ENCODE measurements around the gene PTOV1. TPM values are rescaled to one million over a fixed set of nuclear protein-coding genes. Genes with fewer than 3 reads are reported as not detected.

PTOV1 gene
- total RNA-seq, 4 donors from 2014 or later, result 88.3 to 148 (median 98.9) TPM

DNA sequence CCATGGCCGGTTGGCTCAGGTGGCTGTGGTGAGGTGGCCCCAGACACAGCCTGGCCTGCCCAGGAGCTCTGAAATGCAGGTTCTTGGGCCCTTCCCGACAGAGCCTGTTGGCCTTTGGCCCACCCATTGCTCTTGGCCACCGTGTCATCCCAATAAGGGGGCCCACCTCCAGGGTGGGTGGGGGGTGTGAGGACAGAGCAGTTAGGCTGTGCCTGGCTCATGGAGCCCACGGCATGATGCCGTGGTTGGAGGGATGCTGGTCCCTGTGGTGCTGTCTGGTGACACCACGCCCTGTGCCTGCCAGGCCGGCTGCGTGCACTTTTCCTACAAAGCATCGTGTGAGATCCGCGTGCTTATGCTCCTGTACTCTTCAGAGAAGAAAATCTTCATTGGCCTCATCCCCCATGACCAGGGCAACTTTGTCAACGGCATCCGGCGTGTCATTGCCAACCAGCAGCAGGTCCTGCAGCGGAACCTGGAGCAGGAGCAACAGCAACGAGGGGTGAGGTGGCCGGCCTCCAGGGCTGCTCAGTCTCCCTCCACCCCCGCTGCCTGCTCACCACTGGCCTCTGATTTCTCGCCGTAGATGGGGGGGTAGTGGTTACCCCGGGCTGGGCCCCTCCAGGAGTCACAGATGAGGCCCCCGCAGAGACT lies 8.8 kb downstream of the PTOV1 start:
- no peaks in the 10 kb centered on the region for H3K9me3 ChIP-seq
- TF ChIP-seq POLR2A (IDR thresholded peaks at IDR 0.05), result no peak
- TF ChIP-seq, protein P1, sequence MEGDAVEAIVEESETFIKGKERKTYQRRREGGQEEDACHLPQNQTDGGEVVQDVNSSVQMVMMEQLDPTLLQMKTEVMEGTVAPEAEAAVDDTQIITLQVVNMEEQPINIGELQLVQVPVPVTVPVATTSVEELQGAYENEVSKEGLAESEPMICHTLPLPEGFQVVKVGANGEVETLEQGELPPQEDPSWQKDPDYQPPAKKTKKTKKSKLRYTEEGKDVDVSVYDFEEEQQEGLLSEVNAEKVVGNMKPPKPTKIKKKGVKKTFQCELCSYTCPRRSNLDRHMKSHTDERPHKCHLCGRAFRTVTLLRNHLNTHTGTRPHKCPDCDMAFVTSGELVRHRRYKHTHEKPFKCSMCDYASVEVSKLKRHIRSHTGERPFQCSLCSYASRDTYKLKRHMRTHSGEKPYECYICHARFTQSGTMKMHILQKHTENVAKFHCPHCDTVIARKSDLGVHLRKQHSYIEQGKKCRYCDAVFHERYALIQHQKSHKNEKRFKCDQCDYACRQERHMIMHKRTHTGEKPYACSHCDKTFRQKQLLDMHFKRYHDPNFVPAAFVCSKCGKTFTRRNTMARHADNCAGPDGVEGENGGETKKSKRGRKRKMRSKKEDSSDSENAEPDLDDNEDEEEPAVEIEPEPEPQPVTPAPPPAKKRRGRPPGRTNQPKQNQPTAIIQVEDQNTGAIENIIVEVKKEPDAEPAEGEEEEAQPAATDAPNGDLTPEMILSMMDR (IDR thresholded peaks at IDR 0.05), result no peak
- H3K4me3 ChIP-seq (replicated peaks in 1 of 3), result no peak overlapping the region
- peaks cover 44 to 56% of the 10 kb centered on the region in 2 donors for H3K36me3 ChIP-seq
- no peak for DNase-seq
- intact Hi-C loops (cut with DNase I), result loop anchor here (5.0 kb wide), 1 partner anchor 53 kb away; no protein-coding TSS in a partner anchor
- H3K27me3 ChIP-seq, result no peaks in the 10 kb centered on the region
- H3K4me1 ChIP-seq, result peaks cover 0 to 3% of the 10 kb centered on the region in 2 donors
- 90 to 92% methylated on average over 16 of the region's 22 CpGs for WGBS, 2 donors
- H3K27ac ChIP-seq, result no peak overlapping the region

DNA sequence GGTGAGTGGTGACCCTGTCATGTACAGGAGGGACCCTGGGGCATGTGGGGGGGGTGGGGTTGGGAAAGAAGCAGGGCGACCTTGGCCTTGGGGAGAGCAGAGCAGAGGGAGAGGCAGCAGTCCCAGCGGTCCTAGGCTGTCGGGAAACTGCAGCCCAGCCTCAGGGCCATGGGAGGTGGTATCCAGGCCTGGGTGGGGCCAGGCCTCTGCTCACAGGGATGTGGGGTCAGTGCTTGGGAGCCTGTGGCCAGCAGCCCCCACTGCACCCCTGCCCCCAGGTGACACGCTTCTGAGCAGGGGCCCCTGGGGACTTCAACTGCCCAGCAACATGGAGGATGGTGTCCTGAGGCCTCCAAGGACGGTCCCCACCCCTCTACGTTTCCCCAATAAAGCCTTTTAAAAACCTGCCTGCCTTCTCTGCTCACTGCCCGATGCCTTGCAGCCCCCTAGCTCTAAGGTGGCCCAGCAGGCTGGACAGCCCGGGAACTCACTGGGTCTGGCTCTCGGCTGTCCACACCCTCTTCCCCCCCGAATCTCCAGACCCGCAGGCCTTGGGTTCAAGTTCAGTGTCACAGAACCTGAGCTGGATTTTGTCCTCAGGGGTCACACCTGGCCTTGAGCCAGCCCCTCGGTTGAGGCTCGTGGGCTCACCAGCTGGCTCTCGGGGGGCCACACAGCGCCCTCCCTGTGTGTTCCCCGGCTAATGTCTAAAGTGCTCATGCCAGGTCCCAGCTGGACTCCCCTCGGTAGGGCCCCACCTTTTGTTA lies 9.6 kb downstream of the PTOV1 start:
- H3K27ac ChIP-seq, result no peak overlapping the region
- H3K4me1 ChIP-seq, result peaks cover 0 to 10% of the 10 kb centered on the region in 2 donors
- WGBS, 2 donors, result 81 to 85% methylated on average over 16 to 17 of the region's 17 CpGs
- no peaks in the 10 kb centered on the region for H3K9me3 ChIP-seq
- peaks cover 37 to 50% of the 10 kb centered on the region in 2 donors for H3K36me3 ChIP-seq
- no peak overlapping the region for H3K4me3 ChIP-seq (replicated peaks in 1 of 3)
- TF ChIP-seq, protein P1 (IDR thresholded peaks at IDR 0.05), result no peak
- no peak for TF ChIP-seq POLR2A (IDR thresholded peaks at IDR 0.05)
- intact Hi-C loops (cut with DNase I), result no loop called here
- DNase-seq, result no peak
- H3K27me3 ChIP-seq, result no peaks in the 10 kb centered on the region

DNA sequence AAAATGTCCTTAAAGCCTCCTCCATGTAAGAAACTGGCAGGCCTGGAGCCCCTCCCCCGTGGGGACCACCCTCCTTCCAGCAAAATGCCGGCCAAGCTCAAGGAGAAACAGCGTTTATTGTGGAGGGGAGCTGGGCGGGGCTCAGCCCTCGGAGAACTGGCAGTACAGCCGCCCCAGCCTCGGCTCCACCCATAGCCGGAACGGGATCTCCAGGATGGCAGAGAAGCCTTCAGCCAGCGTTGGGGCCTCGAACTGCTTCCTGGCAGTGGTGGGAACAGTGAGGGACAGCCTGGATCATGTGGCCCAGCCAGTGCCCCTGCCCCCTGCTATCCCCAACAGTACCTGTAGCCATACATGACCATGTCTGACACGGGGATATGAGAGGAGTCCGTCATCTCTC lies 10.1 kb downstream of the PTOV1 start:
- Histone ChIP-seq H3K27me3 (no peaks in the 10 kb centered on the region), H3K4me3 (replicated peaks in 1 of 3) (no peak overlapping the region), H3K27ac (no peak overlapping the region), H3K4me1 (peaks cover 0 to 16% of the 10 kb centered on the region in 2 donors), H3K9me3 (no peaks in the 10 kb centered on the region), H3K36me3 (peaks cover 36 to 48% of the 10 kb centered on the region in 2 donors)
- 42 to 54% methylated on average over 2 to 13 of the region's 13 CpGs for WGBS, 2 donors
- intact Hi-C loops (cut with DNase I), result no loop called here
- TF ChIP-seq, protein P1 (IDR thresholded peaks at IDR 0.05), result no peak
- no peak for TF ChIP-seq POLR2A (IDR thresholded peaks at IDR 0.05)
- DNase-seq, result peak in 1 of 2 donors; percentile 35

DNA sequence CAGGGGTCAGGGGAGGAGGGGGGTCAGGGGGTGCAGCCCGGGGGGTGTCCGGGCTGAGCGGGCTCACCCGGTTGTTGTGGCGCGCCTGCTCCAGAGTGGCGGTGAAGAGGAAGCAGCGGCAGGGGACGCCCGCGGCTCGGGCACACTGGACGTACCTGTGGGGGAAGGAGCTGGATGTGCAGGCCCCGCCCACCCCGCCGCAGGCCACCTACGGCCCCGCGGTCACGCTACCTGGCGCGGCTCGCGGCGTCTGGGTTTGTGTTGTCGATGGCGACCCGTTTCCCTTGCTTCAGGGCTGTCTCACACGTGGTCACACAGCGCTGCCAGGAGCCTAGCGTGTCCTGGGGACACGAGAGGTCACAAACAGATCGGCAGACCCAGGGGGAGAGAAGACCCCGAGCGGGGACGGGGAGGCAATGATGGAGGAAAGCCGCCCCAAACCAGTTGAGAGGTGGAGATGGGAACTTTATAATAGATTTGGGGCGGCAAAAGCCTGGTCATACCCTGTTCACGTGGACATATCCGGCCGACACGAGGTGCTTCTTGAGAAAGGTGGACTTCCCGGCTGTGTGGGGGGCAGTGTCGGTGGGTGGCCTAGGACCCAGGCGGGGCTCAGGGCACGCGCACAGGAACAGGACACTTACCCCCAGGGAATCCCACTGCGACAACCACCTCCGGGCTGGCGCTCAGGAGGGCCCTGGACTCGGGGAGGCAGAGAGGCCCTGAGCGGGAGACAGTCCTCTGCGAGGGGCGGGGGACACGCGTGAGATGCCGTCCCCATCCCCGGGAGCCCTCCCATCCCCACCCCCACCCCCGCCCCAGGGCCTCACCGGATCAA lies 10.8 kb downstream of the PTOV1 start:
- Histone ChIP-seq H3K4me3 (replicated peaks in 1 of 3) (no peak overlapping the region), H3K27me3 (no peaks in the 10 kb centered on the region), H3K36me3 (peaks cover 32 to 42% of the 10 kb centered on the region in 2 donors), H3K4me1 (peaks cover 6 to 22% of the 10 kb centered on the region in 2 donors), H3K27ac (no peak overlapping the region), H3K9me3 (no peaks in the 10 kb centered on the region)
- no peak for TF ChIP-seq POLR2A (IDR thresholded peaks at IDR 0.05)
- TF ChIP-seq, protein P1 (IDR thresholded peaks at IDR 0.05), result no peak
- DNase-seq, result peak in 1 of 2 donors; percentile 33
- 76 to 77% methylated on average over 49 to 51 of the region's 60 CpGs for WGBS, 2 donors
- intact Hi-C loops (cut with DNase I), result no loop called here
